GM06990 (cell line): ENCODE results near the gene MFAP1.
A peak's percentile ranks its signal among the peaks of the same experiment; 100 is the strongest.

Experiments used
- DNase-seq: peaks from one replicate; pipeline ENCODE4 v3.0.0-alpha.2; 2011; ENCODE audit not compliant: insufficient read length; ENCODE audit errors: extremely low read depth
- H3K27me3 ChIP-seq: replicated peaks from 2 replicates; pipeline ENCODE4 v1.6.0; 2011; ENCODE audit warnings: low read length; ENCODE audit not compliant: control insufficient read depth, insufficient read depth
- H3K36me3 ChIP-seq: 2 replicates; pipeline ENCODE4 v1.5.1; 2011; ENCODE audit warnings: low read length; ENCODE audit not compliant: control insufficient read depth, insufficient read depth
- H3K4me3 ChIP-seq: replicated peaks from 2 replicates; pipeline ENCODE4 v1.5.1; 2011; ENCODE audit warnings: low read depth, mild to moderate bottlenecking, control low read depth, low read length
- CTCF ChIP-seq: IDR thresholded peaks from 2 replicates; pipeline ENCODE4 v1.5.1; 2011; ENCODE audit warnings: low read length, control low read depth, mild to moderate bottlenecking, inconsistent platforms; ENCODE audit not compliant: insufficient read depth, poor library complexity, severe bottlenecking

The MFAP1 gene

GRCh38 chr15:43800286-43801141 lies 24.0 kb downstream of the MFAP1 start, which contains the start of gene HYPK:
TSS of gene HYPK (plus strand) at chr15:43800599. CDS start at chr15:43800623, 24 bp downstream.
- Histone ChIP-seq H3K27me3 (no peaks in the 10 kb centered on the region), H3K36me3 (peaks cover 18% of the 10 kb centered on the region), H3K4me3 (peak within 1 kb of the TSS; percentile 92)
- peak; percentile 90 for DNase-seq
- no peak for TF ChIP-seq CTCF

GRCh38 chr15:43799945-43800285 lies 24.6 kb downstream of the MFAP1 start, which contains the start of gene SERINC4:
TSS of gene SERINC4 (minus strand) at chr15:43800220. CDS start at chr15:43799986, 234 bp downstream.
- TF ChIP-seq CTCF: no peak
- Histone ChIP-seq H3K36me3 (peaks cover 21% of the 10 kb centered on the region), H3K27me3 (no peaks in the 10 kb centered on the region), H3K4me3 (peak within 1 kb of the TSS; percentile 92)
- no peak for DNase-seq

- no peaks in the 10 kb centered on the region for H3K27me3 ChIP-seq
- no peak overlapping the region for H3K4me3 ChIP-seq
- TF ChIP-seq CTCF: peak; percentile 44
- peaks cover 22% of the 10 kb centered on the region for H3K36me3 ChIP-seq
- no peak for DNase-seq
Observed at GRCh38 chr15:43799209-43799944, 25.1 kb downstream of the MFAP1 start.

- Histone ChIP-seq H3K36me3 (peaks cover 22% of the 10 kb centered on the region), H3K4me3 (no peak overlapping the region)
- no peak for TF ChIP-seq CTCF
Observed at GRCh38 chr15:43796566-43796965, 27.9 kb downstream of the MFAP1 start.

GRCh38 chr15:43795997-43796396 lies 28.5 kb downstream of the MFAP1 start:
- no peak for TF ChIP-seq CTCF
- Histone ChIP-seq H3K27me3 (no peaks in the 10 kb centered on the region), H3K4me3 (no peak overlapping the region), H3K36me3 (peaks cover 22% of the 10 kb centered on the region)
- DNase-seq: no peak

More at GRCh38 chr15:43796566-43796965, 27.9 kb downstream of the MFAP1 start:
- DNase-seq: no peak
- no peaks in the 10 kb centered on the region for H3K27me3 ChIP-seq
